Stimulated activated CD8-positive, alpha-beta memory T cell treated with anti-CD3 and anti-CD28 coated beads, Interleukin-15, amount 100 ng/mL, for 48 hours (primary cell): Measurements from ENCODE around the gene ZAR1L.
A peak's percentile ranks its signal among the peaks of the same experiment; 100 is the strongest.
"Not testable (repeated sequence)": the region's sequence is repeated elsewhere in the genome, so short reads cannot be mapped to it uniquely, and the experiment has no call there.

Experiments used
- DNase-seq, 2 donors: peaks; one replicate each; pipeline ENCODE4 v3.0.0-alpha.2; 2020; ENCODE audit warnings: low read depth in 2 of 2

ZAR1L gene

GRCh38 chr13:32315238-32316027 lies at the start of gene ZAR1L, which contains the start of gene BRCA2:
ZAR1L (minus strand) TSS chr13:32315363; CDS start chr13:32311925, 3,438 bp downstream.
BRCA2 (plus strand) TSS chr13:32315508; CDS start chr13:32316461, 953 bp downstream.
- DNase-seq: peak; percentile 80 to 86

GRCh38 chr13:32362574-32362973 lies 47.4 kb upstream of the ZAR1L start:
- no peak for DNase-seq

GRCh38 chr13:32355935-32356334 lies 40.8 kb upstream of the ZAR1L start:
- not testable (repeated sequence) for DNase-seq

- no peak for DNase-seq
These were observed 38.9 kb upstream of the ZAR1L start for GRCh38 chr13:32354040-32354439.

GRCh38 chr13:32350839-32351441 lies 35.8 kb upstream of the ZAR1L start:
- not testable (repeated sequence) for DNase-seq

- DNase-seq: no peak
These were observed 32.5 kb upstream of the ZAR1L start for GRCh38 chr13:32347651-32348050.

- no peak for DNase-seq
These were observed 25.8 kb upstream of the ZAR1L start for GRCh38 chr13:32340914-32341313.

- no peak for DNase-seq
These were observed 19.5 kb upstream of the ZAR1L start for GRCh38 chr13:32334671-32335070.

- no peak for DNase-seq
These were observed 15.3 kb upstream of the ZAR1L start for GRCh38 chr13:32330441-32330840.

- no peak for DNase-seq
These were observed 8.7 kb upstream of the ZAR1L start for GRCh38 chr13:32323912-32324311.

- DNase-seq: no peak
These were observed 5.4 kb upstream of the ZAR1L start for GRCh38 chr13:32320528-32320927.

GRCh38 chr13:32317716-32318465 lies 2.7 kb upstream of the ZAR1L start:
- DNase-seq: no peak

GRCh38 chr13:32316501-32316900 lies 1.3 kb upstream of the ZAR1L start:
- no peak for DNase-seq

- DNase-seq: no peak
These were observed 821 bp upstream of the ZAR1L start for GRCh38 chr13:32316028-32316339.

- peak; percentile 45 to 50 for DNase-seq
These were observed 609 bp downstream of the ZAR1L start for GRCh38 chr13:32314271-32315237.

- no peak for DNase-seq
These were observed 3.8 kb downstream of the ZAR1L start for GRCh38 chr13:32311188-32311897.

- DNase-seq: no peak
These were observed 4.9 kb downstream of the ZAR1L start for GRCh38 chr13:32310134-32310706.

- no peak for DNase-seq
These were observed 5.6 kb downstream of the ZAR1L start for GRCh38 chr13:32309312-32310133.

- DNase-seq: no peak
These were observed 9.5 kb downstream of the ZAR1L start for GRCh38 chr13:32305646-32306045.

GRCh38 chr13:32302461-32302860 lies 12.7 kb downstream of the ZAR1L start:
- no peak for DNase-seq
